ENCODE results near the gene FHDC1.

DNA sequence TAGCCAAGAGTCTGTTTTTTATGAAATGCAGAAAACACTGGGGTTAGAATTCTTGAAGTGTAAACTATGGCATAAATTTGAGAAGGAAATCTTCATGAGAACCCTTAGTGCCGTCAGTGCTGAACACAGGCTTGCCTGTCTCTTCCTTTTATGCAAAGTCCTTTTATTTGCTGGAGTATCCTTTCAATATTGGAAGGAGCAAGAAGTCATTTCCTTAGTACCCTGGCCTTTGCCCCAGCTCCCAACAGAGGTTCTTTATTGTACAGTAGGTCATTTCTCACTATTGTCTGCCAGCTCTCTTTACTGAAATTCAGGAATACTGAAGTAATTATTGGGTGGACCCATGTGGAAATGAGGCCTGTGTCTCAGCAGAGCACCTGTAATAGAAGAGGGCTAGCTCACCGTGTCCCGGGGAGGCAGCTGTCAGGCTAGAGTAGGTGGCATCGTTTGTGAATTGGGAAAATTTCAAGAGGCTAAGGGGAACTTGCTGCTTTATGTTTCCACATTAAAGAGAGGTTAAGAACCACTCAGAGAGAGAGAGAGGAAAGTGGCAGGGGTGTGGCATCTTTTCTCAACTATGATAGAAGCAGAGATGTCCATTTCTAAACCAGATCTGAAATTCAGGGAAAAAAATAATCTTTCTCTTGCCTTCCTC is 8.7 kb downstream of the FHDC1 start:
- TF ChIP-seq EP300 (IDR thresholded peaks at IDR 0.05): no peak
- TF ChIP-seq, protein P1, sequence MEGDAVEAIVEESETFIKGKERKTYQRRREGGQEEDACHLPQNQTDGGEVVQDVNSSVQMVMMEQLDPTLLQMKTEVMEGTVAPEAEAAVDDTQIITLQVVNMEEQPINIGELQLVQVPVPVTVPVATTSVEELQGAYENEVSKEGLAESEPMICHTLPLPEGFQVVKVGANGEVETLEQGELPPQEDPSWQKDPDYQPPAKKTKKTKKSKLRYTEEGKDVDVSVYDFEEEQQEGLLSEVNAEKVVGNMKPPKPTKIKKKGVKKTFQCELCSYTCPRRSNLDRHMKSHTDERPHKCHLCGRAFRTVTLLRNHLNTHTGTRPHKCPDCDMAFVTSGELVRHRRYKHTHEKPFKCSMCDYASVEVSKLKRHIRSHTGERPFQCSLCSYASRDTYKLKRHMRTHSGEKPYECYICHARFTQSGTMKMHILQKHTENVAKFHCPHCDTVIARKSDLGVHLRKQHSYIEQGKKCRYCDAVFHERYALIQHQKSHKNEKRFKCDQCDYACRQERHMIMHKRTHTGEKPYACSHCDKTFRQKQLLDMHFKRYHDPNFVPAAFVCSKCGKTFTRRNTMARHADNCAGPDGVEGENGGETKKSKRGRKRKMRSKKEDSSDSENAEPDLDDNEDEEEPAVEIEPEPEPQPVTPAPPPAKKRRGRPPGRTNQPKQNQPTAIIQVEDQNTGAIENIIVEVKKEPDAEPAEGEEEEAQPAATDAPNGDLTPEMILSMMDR (IDR thresholded peaks at IDR 0.05): no peak
- no peak for TF ChIP-seq POLR2A (IDR thresholded peaks at IDR 0.05; ENCODE audit: low read length)
- no peak for TF ChIP-seq JUNB (IDR thresholded peaks at IDR 0.05)
- TF ChIP-seq MYC (IDR thresholded peaks at IDR 0.05; ENCODE audit: borderline replicate concordance, low read length): no peak
- TF ChIP-seq, protein P2, sequence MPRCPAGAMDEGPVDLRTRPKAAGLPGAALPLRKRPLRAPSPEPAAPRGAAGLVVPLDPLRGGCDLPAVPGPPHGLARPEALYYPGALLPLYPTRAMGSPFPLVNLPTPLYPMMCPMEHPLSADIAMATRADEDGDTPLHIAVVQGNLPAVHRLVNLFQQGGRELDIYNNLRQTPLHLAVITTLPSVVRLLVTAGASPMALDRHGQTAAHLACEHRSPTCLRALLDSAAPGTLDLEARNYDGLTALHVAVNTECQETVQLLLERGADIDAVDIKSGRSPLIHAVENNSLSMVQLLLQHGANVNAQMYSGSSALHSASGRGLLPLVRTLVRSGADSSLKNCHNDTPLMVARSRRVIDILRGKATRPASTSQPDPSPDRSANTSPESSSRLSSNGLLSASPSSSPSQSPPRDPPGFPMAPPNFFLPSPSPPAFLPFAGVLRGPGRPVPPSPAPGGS (IDR thresholded peaks at IDR 0.05): no peak
- TF ChIP-seq MAFK (IDR thresholded peaks at IDR 0.05; ENCODE audit: partially characterized antibody): no peak

Measured in A549 (cell line).